Prostate gland (tissue), 2 donors: Measurements from ENCODE around the gene NEDD4L. TPM values are rescaled to one million over a fixed set of nuclear protein-coding genes. Genes with fewer than 3 reads are reported as not detected.

Experiments used
- DNase-seq: peaks from one replicate; pipeline ENCODE4 v3.0.0-alpha.2; 2019; ENCODE audit warnings: low spot score
- H3K27ac ChIP-seq, 2 donors: fragments of 200-600 bp; sonication (generic); 2 replicates each; pipeline ENCODE4 v1.5.1; 2017 to 2019
- H3K27me3 ChIP-seq: fragments of 200-600 bp; sonication (generic); replicated peaks from 2 replicates; pipeline ENCODE4 v1.5.1; 2019; ENCODE audit not compliant: insufficient read depth
- H3K36me3 ChIP-seq, 2 donors: fragments of 200-600 bp; sonication (generic); 1 replicate in 1 of 2; 2 replicates in 1 of 2; pipeline versions ENCODE4 v1.5.1 to v1.8.1; 2017 to 2019
- H3K4me1 ChIP-seq: fragments of 200-600 bp; sonication (generic); replicated peaks from 2 replicates; pipeline ENCODE4 v1.5.1; 2019
- H3K4me3 ChIP-seq, 2 donors: fragments of 200-600 bp; sonication (generic); 2 replicates each; pipeline ENCODE4 v1.5.1; 2017 to 2019
- H3K9me3 ChIP-seq: fragments of 200-600 bp; sonication (generic); 2 replicates; pipeline ENCODE4 v1.5.1; 2017
- CTCF ChIP-seq, 4 experiments: fragments of 200-600 bp in 2 of 4; fragments of 450-650 bp in 2 of 4; sonication (generic) in 2 of 4; IDR thresholded peaks; 1 replicate in 3 of 4; 2 replicates in 1 of 4; pipeline ENCODE4 v1.5.1; 2016 to 2019; ENCODE audit warnings: antibody characterized with exemption in 4 of 4, mild to moderate bottlenecking in 2 of 4, moderate library complexity in 2 of 4
- POLR2A ChIP-seq: fragments of 450-650 bp; IDR thresholded peaks from one replicate; pipeline ENCODE4 v1.6.1; 2016; ENCODE audit warnings: antibody characterized with exemption, mild to moderate bottlenecking
- POLR2AphosphoS5 ChIP-seq: sonication (generic); formaldehyde crosslinking; IDR thresholded peaks from one replicate; pipeline ENCODE4 v1.6.1; 2017; ENCODE audit warnings: antibody characterized with exemption
- WGBS: methylation state at CpG from one replicate; pipeline ENCODE4 v1.1.5; 2018; 5-methylcytosine and 5-hydroxymethylcytosine counted together
- intact Hi-C: fragments of 100-400 bp; cut with DNase I; formaldehyde crosslinking; loops from one replicate; pipeline ENCODE4 v1.14.2; 2022
- total RNA-seq, 2 donors: library from RNA; depleted of rRNA; stranded (reverse); fragments of >200 nt; gene quantifications; one replicate each; pipeline ENCODE4 v1.1.0, GENCODE V29; 2016

Gene NEDD4L
- total RNA-seq, 2 donors from 2014 or later = 280 to 420 TPM

GRCh38 chr18:58051765-58052460, 7.9 kb downstream of the NEDD4L start:
- H3K27me3 ChIP-seq = no peaks in the 10 kb centered on the region
- H3K36me3 ChIP-seq = no peaks in the 10 kb centered on the region
- intact Hi-C loops = no loop called here
- peaks cover 5% of the 10 kb centered on the region for H3K4me1 ChIP-seq
- peak overlapping the region in 1 of 2 donors; percentile 6 for H3K27ac ChIP-seq
- no peak for DNase-seq
- no peak overlapping the region for H3K4me3 ChIP-seq
- peak in 2 of 4 experiments; percentile 43 to 53 for TF ChIP-seq CTCF (IDR thresholded peaks at IDR 0.05)
- TF ChIP-seq POLR2AphosphoS5 = no peak
- 48% methylated on average over 4 of the region's 4 CpGs for WGBS
- no peaks in the 10 kb centered on the region for H3K9me3 ChIP-seq

GRCh38 chr18:58052960-58053359, 8.9 kb downstream of the NEDD4L start:
- H3K4me3 ChIP-seq = no peak overlapping the region
- DNase-seq = no peak
- TF ChIP-seq POLR2A (no peak), POLR2AphosphoS5 (no peak), CTCF (IDR thresholded peaks at IDR 0.05) (no peak)
- H3K36me3 ChIP-seq = no peaks in the 10 kb centered on the region
- H3K4me1 ChIP-seq = peaks cover 8% of the 10 kb centered on the region
- no peaks in the 10 kb centered on the region for H3K9me3 ChIP-seq
- intact Hi-C loops = no loop called here
- WGBS = 94% methylated on average over 3 of the region's 3 CpGs
- H3K27me3 ChIP-seq = no peaks in the 10 kb centered on the region
- H3K27ac ChIP-seq = no peak overlapping the region

GRCh38 chr18:58054041-58054781, 10.2 kb downstream of the NEDD4L start:
- no peak for TF ChIP-seq POLR2A
- TF ChIP-seq CTCF (IDR thresholded peaks at IDR 0.05) = no peak
- TF ChIP-seq POLR2AphosphoS5 = no peak
- intact Hi-C loops = no loop called here
- no peaks in the 10 kb centered on the region for H3K27me3 ChIP-seq

GRCh38 chr18:58055890-58056558, 12.0 kb downstream of the NEDD4L start:
- no peak for DNase-seq
- Histone ChIP-seq H3K27me3 (no peaks in the 10 kb centered on the region), H3K4me3 (no peak overlapping the region), H3K9me3 (no peaks in the 10 kb centered on the region), H3K36me3 (no peaks in the 10 kb centered on the region), H3K27ac (peak overlapping the region in 1 of 2 donors; percentile 10), H3K4me1 (peaks cover 3% of the 10 kb centered on the region)
- WGBS = 84% methylated on average over 4 of the region's 4 CpGs
- intact Hi-C loops = no loop called here
- TF ChIP-seq POLR2AphosphoS5 (no peak), POLR2A (no peak), CTCF (IDR thresholded peaks at IDR 0.05) (no peak)

More at GRCh38 chr18:58054041-58054781, 10.2 kb downstream of the NEDD4L start:
- Histone ChIP-seq H3K4me1 (peaks cover 3% of the 10 kb centered on the region), H3K27ac (no peak overlapping the region), H3K9me3 (no peaks in the 10 kb centered on the region), H3K4me3 (no peak overlapping the region), H3K36me3 (no peaks in the 10 kb centered on the region)
- 69% methylated on average over 8 of the region's 8 CpGs for WGBS
- DNase-seq = no peak
